Measurements from ENCODE around the gene IRF8. TPM values are rescaled to one million over a fixed set of nuclear protein-coding genes. Genes with fewer than 3 reads are reported as not detected.
A peak's percentile ranks its signal among the peaks of the same experiment; 100 is the strongest.

The IRF8 gene
- total and polyA plus RNA-seq, 5 donors from 2014 or later = 0.78 to 4.4 (median 3.8) TPM

DNA sequence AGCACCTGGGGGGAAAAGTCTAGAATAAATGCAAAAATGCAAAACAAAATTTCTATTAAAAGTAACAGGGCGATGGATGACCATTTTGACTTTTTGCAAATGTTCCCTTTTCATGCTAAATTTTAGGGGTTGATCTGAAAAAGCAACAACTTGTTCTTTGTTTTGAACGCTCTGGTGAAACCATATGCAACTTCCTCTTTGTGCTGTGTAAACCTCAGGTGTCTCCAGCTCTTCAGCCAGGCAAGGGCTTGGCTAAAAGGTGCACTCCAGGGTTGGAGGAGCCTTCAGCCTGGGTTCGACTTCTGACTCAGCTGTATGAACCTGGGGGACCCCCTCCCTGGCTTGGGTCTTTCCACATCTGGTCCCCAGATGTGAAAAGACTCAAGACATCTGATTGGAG lies 9.5 kb downstream of the IRF8 start:
- no peak overlapping the region for H3K4me3 ChIP-seq (ENCODE audit: low read depth, low read length)
- H3K9me3 ChIP-seq (ENCODE audit: control insufficient read depth in 2 of 2, low read length in 2 of 2) = no peaks in the 10 kb centered on the region
- ATAC-seq (ENCODE audit: low read depth in 2 of 2) = no peak
- H3K36me3 Mint-ChIP-seq = peaks cover 3% of the 10 kb centered on the region
- H3K9me3 Mint-ChIP-seq = peaks cover 0 to 2% (median 0%) of the 10 kb centered on the region in 7 donors
- no peak overlapping the region for H3K4me3 Mint-ChIP-seq
- peaks cover 2% of the 10 kb centered on the region for H3K27me3 ChIP-seq (ENCODE audit: control insufficient read depth, insufficient read depth, low read length)
- H3K36me3 ChIP-seq (ENCODE audit: control insufficient read depth, insufficient read depth, low read length) = no peaks in the 10 kb centered on the region
- H3K27ac Mint-ChIP-seq = peak overlapping the region in 2 of 3 donors; percentile 47 to 82
- H3K27ac ChIP-seq (ENCODE audit: insufficient read depth, low read length, poor library complexity, severe bottlenecking) = no peak overlapping the region
- H3K4me1 ChIP-seq (ENCODE audit: control insufficient read depth, insufficient read depth, low read length, poor library complexity, severe bottlenecking) = no peaks in the 10 kb centered on the region
- DNase-seq = no peak
- peaks cover 0 to 12% (median 6%) of the 10 kb centered on the region in 4 donors for H3K4me1 Mint-ChIP-seq
- H3K27me3 Mint-ChIP-seq = peaks cover 10% of the 10 kb centered on the region

DNA sequence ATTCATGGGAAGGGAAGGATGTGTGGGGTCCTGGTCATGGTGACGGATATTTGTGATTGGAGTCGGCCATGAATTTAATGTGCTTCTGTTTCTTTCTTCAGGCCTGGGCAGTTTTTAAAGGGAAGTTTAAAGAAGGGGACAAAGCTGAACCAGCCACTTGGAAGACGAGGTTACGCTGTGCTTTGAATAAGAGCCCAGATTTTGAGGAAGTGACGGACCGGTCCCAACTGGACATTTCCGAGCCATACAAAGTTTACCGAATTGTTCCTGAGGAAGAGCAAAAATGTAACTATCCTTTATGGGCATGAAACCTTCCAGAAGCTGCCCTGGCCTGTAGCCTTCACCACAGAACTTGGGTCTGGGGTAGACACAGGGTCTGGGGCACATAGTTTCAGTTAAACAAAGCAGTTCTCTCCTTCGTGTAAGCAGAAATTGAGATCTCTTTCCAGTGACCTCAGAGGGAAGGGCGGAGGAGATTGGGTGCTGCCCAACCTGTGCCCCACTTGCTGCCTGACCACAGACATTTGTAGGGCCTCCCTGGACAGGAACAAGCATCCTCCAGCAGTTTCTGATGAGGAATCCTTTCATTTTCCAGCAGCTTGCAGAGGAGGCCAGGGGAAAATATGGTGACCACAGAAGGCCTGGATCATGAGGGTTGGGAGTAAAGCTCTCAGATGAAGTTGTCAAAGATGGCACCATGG lies 10.1 kb downstream of the IRF8 start:
- no peak overlapping the region for H3K4me3 ChIP-seq (ENCODE audit: low read depth, low read length)
- Mint-ChIP-seq H3K4me1 (peaks cover 0 to 6% (median 1%) of the 10 kb centered on the region in 4 donors), H3K27me3 (peaks cover 10% of the 10 kb centered on the region), H3K36me3 (peaks cover 3% of the 10 kb centered on the region), H3K9me3 (peaks cover 0 to 2% (median 0%) of the 10 kb centered on the region in 7 donors), H3K27ac (peak overlapping the region in 2 of 3 donors; percentile 47 to 50), H3K4me3 (no peak overlapping the region)
- no peaks in the 10 kb centered on the region for H3K9me3 ChIP-seq (ENCODE audit: control insufficient read depth in 2 of 2, low read length in 2 of 2)
- no peak overlapping the region for H3K27ac ChIP-seq (ENCODE audit: insufficient read depth, low read length, poor library complexity, severe bottlenecking)
- no peaks in the 10 kb centered on the region for H3K36me3 ChIP-seq (ENCODE audit: control insufficient read depth, insufficient read depth, low read length)
- DNase-seq (no peak), ATAC-seq (ENCODE audit: low read depth in 2 of 2) (no peak)
- H3K4me1 ChIP-seq (ENCODE audit: control insufficient read depth, insufficient read depth, low read length, poor library complexity, severe bottlenecking) = no peaks in the 10 kb centered on the region
- H3K27me3 ChIP-seq (ENCODE audit: control insufficient read depth, insufficient read depth, low read length) = peaks cover 2% of the 10 kb centered on the region

DNA sequence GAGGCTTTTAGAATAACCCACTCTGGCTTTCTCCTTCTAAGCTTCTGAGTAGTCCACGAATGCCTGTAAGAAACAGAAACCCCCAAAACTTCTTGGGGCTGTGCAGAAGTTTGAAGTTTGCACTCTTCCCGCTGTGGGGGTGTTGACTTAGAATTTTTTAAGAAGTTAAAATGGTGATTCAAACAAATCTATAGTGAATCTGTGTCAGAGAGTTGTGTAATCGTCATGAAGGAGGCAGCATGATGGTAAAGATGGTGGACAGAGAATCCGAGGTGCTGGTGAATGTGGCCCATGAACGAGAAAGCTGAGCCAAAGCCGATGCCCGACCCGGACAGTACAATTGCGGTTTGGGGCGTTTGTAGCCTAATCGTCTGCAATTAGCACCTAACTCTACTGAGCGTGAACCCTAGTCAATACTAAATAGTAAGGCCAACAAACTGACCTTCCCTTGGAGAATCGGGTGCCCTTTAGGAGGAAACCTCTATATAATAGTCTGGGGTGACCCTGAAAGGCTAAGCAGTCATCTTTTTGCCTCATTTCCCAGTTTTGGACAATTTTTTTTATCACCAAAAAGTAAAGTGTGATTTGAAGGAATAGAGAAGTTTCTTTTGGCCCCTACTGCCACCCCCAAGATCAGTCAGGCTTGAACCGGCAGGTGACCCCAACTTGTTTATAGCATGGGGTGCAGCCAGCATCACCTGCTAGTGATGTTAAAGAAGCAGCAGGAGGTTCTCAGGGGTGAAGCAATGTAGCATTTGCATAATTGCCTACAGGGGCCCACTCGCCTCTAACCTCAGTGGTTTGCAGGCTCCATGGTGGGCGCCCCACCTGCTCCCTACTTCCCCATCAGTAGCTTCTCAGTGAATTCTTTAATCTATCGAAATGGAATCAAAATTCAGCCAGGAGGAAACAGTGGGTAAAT lies 11.2 kb downstream of the IRF8 start:
- Histone ChIP-seq H3K4me1 (ENCODE audit: control insufficient read depth, insufficient read depth, low read length, poor library complexity, severe bottlenecking) (no peaks in the 10 kb centered on the region), H3K9me3 (ENCODE audit: control insufficient read depth in 2 of 2, low read length in 2 of 2) (no peaks in the 10 kb centered on the region), H3K27ac (ENCODE audit: insufficient read depth, low read length, poor library complexity, severe bottlenecking) (no peak overlapping the region), H3K4me3 (ENCODE audit: low read depth, low read length) (no peak overlapping the region), H3K27me3 (ENCODE audit: control insufficient read depth, insufficient read depth, low read length) (no peaks in the 10 kb centered on the region), H3K36me3 (ENCODE audit: control insufficient read depth, insufficient read depth, low read length) (no peaks in the 10 kb centered on the region)
- no peak overlapping the region for H3K27ac Mint-ChIP-seq
- DNase-seq (no peak), ATAC-seq (ENCODE audit: low read depth in 2 of 2) (no peak)
- peaks cover 3% of the 10 kb centered on the region for H3K36me3 Mint-ChIP-seq
- peaks cover 0 to 2% (median 1%) of the 10 kb centered on the region in 4 donors for H3K4me1 Mint-ChIP-seq
- H3K4me3 Mint-ChIP-seq = no peak overlapping the region
- H3K27me3 Mint-ChIP-seq = peaks cover 4% of the 10 kb centered on the region
- H3K9me3 Mint-ChIP-seq = no peaks in the 10 kb centered on the region

DNA sequence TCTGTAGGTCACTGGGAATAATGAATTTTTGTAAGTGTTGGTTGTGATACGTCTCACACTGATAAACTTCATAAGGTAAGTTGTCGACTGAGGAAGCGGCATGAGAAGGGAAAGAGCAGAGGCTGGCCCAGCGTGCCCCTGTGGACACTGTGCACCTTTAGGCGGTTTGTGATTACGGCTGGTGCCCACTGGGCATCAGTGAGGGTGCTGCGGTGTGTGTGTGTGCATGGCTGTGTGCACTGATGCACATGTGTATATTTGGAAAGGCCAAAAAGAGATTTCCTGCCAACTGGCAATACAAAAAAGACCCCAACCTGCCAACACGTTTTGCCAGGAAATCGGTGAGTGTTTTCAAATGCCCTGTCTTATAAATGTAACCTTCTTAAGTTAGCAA lies 11.9 kb downstream of the IRF8 start:
- Mint-ChIP-seq H3K27me3 (peaks cover 4% of the 10 kb centered on the region), H3K27ac (no peak overlapping the region), H3K36me3 (peaks cover 3% of the 10 kb centered on the region), H3K4me3 (no peak overlapping the region), H3K9me3 (no peaks in the 10 kb centered on the region), H3K4me1 (peaks cover 0 to 2% (median 1%) of the 10 kb centered on the region in 4 donors)
- Histone ChIP-seq H3K4me3 (ENCODE audit: low read depth, low read length) (no peak overlapping the region), H3K27ac (ENCODE audit: insufficient read depth, low read length, poor library complexity, severe bottlenecking) (no peak overlapping the region), H3K9me3 (ENCODE audit: control insufficient read depth in 2 of 2, low read length in 2 of 2) (no peaks in the 10 kb centered on the region), H3K27me3 (ENCODE audit: control insufficient read depth, insufficient read depth, low read length) (no peaks in the 10 kb centered on the region), H3K4me1 (ENCODE audit: control insufficient read depth, insufficient read depth, low read length, poor library complexity, severe bottlenecking) (no peaks in the 10 kb centered on the region), H3K36me3 (ENCODE audit: control insufficient read depth, insufficient read depth, low read length) (no peaks in the 10 kb centered on the region)
- ATAC-seq (ENCODE audit: low read depth in 2 of 2) (no peak), DNase-seq (no peak)

DNA sequence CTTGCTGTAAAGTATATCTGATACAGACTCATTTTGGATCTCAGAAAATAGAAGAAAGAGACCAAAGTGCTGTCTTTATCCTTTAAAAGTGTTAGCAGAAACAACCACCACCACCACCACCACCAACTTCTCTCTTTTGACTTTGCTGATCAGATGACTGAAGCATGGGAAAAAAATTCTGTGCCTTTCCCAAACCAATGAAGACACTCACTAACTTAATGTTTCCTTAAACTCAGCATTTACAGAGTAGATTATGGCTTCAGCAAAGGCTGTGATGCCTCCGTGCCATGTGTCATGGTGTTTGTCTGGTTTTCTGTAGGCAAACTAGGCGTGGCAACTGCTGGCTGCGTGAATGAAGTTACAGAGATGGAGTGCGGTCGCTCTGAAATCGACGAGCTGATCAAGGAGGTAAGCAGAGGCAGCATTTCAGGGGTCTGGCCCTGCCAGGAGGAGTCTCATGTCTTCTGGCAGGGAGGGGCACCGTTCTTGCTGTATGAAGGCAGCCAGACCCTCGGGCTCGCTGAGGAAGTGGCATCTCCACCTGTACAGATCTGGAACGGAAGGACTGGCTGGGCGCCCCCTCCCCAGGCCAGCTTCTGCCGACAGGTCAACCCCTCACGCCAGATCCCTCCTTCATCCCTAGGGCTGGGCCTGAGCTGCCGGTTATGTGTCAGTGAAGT lies 12.4 kb downstream of the IRF8 start:
- peaks cover 4% of the 10 kb centered on the region for H3K27me3 Mint-ChIP-seq
- ATAC-seq (ENCODE audit: low read depth in 2 of 2) = no peak
- H3K4me1 Mint-ChIP-seq = peaks cover 0 to 2% (median under 1%) of the 10 kb centered on the region in 4 donors
- Histone ChIP-seq H3K27me3 (ENCODE audit: control insufficient read depth, insufficient read depth, low read length) (no peaks in the 10 kb centered on the region), H3K27ac (ENCODE audit: insufficient read depth, low read length, poor library complexity, severe bottlenecking) (no peak overlapping the region), H3K4me3 (ENCODE audit: low read depth, low read length) (no peak overlapping the region), H3K36me3 (ENCODE audit: control insufficient read depth, insufficient read depth, low read length) (no peaks in the 10 kb centered on the region), H3K9me3 (ENCODE audit: control insufficient read depth in 2 of 2, low read length in 2 of 2) (no peaks in the 10 kb centered on the region), H3K4me1 (ENCODE audit: control insufficient read depth, insufficient read depth, low read length, poor library complexity, severe bottlenecking) (no peaks in the 10 kb centered on the region)
- H3K27ac Mint-ChIP-seq = no peak overlapping the region
- no peaks in the 10 kb centered on the region for H3K9me3 Mint-ChIP-seq
- no peaks in the 10 kb centered on the region for H3K36me3 Mint-ChIP-seq
- no peak overlapping the region for H3K4me3 Mint-ChIP-seq
- no peak for DNase-seq

DNA sequence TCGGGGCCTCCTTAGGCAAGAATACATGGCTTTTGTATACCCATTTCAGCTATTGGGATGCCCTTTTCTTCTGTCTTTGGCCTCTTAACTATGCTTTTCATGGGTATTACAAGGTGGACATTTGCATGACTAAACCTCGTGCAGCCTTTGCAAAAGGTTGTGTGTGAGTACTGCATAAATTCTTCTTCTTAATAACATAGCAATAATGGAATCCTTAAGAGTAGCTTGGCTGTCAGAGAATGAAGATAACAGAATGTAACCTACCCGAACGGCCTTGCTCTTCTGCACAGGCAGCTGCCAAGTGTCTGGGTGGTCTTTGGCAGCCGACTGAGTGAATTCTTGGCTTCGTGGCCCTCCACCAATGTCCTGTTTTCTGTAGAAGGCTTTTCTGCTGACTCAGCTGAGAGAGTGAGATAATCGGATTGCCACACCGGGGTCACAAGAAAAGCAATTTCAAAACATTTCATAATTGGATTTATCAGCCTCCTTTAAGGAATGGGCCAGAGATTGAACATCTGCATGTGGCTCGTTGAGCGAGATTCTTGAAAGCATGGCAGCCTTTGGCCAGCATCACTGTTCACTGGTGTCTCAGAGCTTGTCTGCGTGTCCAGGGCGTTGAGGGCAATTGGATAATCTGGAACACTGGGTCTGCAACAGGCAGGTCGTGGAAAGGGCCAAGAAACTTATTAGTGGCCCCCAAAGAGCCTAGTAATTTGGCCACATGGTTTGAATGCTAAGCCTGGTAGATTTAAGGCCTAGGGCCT lies 13.4 kb downstream of the IRF8 start:
- Mint-ChIP-seq H3K9me3 (no peaks in the 10 kb centered on the region), H3K4me3 (no peak overlapping the region), H3K27ac (peak overlapping the region in 1 of 3 donors; percentile 1), H3K27me3 (peaks cover 4% of the 10 kb centered on the region), H3K36me3 (no peaks in the 10 kb centered on the region), H3K4me1 (peaks cover 0 to 2% (median 0%) of the 10 kb centered on the region in 4 donors)
- no peaks in the 10 kb centered on the region for H3K27me3 ChIP-seq (ENCODE audit: control insufficient read depth, insufficient read depth, low read length)
- no peak for DNase-seq
- ATAC-seq (ENCODE audit: low read depth in 2 of 2) = no peak
- no peaks in the 10 kb centered on the region for H3K36me3 ChIP-seq (ENCODE audit: control insufficient read depth, insufficient read depth, low read length)
- no peaks in the 10 kb centered on the region for H3K4me1 ChIP-seq (ENCODE audit: control insufficient read depth, insufficient read depth, low read length, poor library complexity, severe bottlenecking)
- no peaks in the 10 kb centered on the region for H3K9me3 ChIP-seq (ENCODE audit: control insufficient read depth in 2 of 2, low read length in 2 of 2)
- H3K4me3 ChIP-seq (ENCODE audit: low read depth, low read length) = no peak overlapping the region
- no peak overlapping the region for H3K27ac ChIP-seq (ENCODE audit: insufficient read depth, low read length, poor library complexity, severe bottlenecking)

DNA sequence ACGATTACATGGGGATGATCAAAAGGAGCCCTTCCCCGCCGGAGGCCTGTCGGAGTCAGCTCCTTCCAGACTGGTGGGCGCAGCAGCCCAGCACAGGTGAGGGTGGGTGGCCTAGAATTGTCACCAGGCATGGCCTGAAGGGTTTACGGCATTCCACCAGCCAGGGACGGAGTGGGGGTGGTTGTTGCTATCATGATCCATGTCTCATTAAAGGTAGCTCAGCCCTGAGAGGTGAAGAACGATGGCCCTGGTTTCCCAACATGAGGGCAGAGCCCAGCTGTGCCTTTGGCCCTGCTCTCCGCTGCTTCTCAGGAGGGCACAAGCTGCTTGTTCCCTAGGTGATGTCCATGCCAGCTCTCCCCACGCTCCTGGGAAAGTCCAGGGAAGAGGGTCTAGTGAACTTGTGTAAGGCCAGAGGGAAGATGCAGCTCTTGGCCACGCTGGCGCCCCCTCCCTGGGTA lies 14.2 kb downstream of the IRF8 start:
- DNase-seq (no peak), ATAC-seq (ENCODE audit: low read depth in 2 of 2) (no peak)
- no peaks in the 10 kb centered on the region for H3K4me1 ChIP-seq (ENCODE audit: control insufficient read depth, insufficient read depth, low read length, poor library complexity, severe bottlenecking)
- no peak overlapping the region for H3K27ac ChIP-seq (ENCODE audit: insufficient read depth, low read length, poor library complexity, severe bottlenecking)
- H3K9me3 Mint-ChIP-seq = no peaks in the 10 kb centered on the region
- H3K4me3 Mint-ChIP-seq = no peak overlapping the region
- H3K27me3 ChIP-seq (ENCODE audit: control insufficient read depth, insufficient read depth, low read length) = no peaks in the 10 kb centered on the region
- peaks cover 3% of the 10 kb centered on the region for H3K27me3 Mint-ChIP-seq
- H3K4me1 Mint-ChIP-seq = peaks cover 0 to 2% (median 0%) of the 10 kb centered on the region in 4 donors
- no peaks in the 10 kb centered on the region for H3K9me3 ChIP-seq (ENCODE audit: control insufficient read depth in 2 of 2, low read length in 2 of 2)
- H3K36me3 Mint-ChIP-seq = no peaks in the 10 kb centered on the region
- H3K36me3 ChIP-seq (ENCODE audit: control insufficient read depth, insufficient read depth, low read length) = no peaks in the 10 kb centered on the region
- no peak overlapping the region for H3K27ac Mint-ChIP-seq
- H3K4me3 ChIP-seq (ENCODE audit: low read depth, low read length) = no peak overlapping the region

All from CD4-positive, CD25-positive, alpha-beta regulatory T cell (primary cell).